Upper lobe of right lung (tissue), 1 donor: ENCODE data around the gene FILIP1L. TPM values are rescaled to one million over a fixed set of nuclear protein-coding genes. Genes with fewer than 3 reads are reported as not detected.

ENCODE experiments used
- ATAC-seq: fragments of 200-7000 bp; cut with Tn5 transposase; one replicate; pipeline ENCODE4 v1.9.1; 2020; ENCODE audit warnings: mild to moderate bottlenecking, moderate library complexity
- DNase-seq: peaks from one replicate; pipeline ENCODE4 v3.0.0-alpha.2; 2020
- H3K27ac ChIP-seq: fragments of 200-600 bp; one replicate; pipeline ENCODE4 v1.8.0; 2022
- H3K27me3 ChIP-seq: fragments of 200-600 bp; one replicate; pipeline ENCODE4 v1.8.0; 2022; ENCODE audit warnings: mild to moderate bottlenecking
- H3K36me3 ChIP-seq: fragments of 200-600 bp; one replicate; pipeline ENCODE4 v1.8.0; 2022
- H3K4me1 ChIP-seq: fragments of 200-600 bp; one replicate; pipeline ENCODE4 v1.8.0; 2022
- H3K4me3 ChIP-seq: fragments of 200-600 bp; one replicate; pipeline ENCODE4 v1.8.0; 2022; ENCODE audit warnings: mild to moderate bottlenecking
- H3K9me3 ChIP-seq: fragments of 200-600 bp; one replicate; pipeline ENCODE4 v1.8.0; 2022
- intact Hi-C: fragments of 100-400 bp; cut with DNase I; formaldehyde crosslinking; loops from one replicate; pipeline ENCODE4 v1.11.0; 2022
- total RNA-seq: library from RNA; stranded (reverse); fragmentation: NEBNext Ultra II Directional; extraction: Animal tissue kit (Norgen Biotek cat#: 25700); gene quantifications from one replicate; pipeline ENCODE4 v1.2.1, GENCODE V29; 2021
- TF ChIP-seq, protein P1 (sequence below): fragments of 200-600 bp; IDR thresholded peaks from one replicate; pipeline ENCODE4 v1.8.0; 2022; ENCODE audit warnings: antibody characterized with exemption
- donor health status: DM: no; HTN: yes; CAD: no; lungs with severe emphysema.

The FILIP1L gene
- total RNA-seq, 1 donor from 2014 or later: 43.2 TPM

DNA sequence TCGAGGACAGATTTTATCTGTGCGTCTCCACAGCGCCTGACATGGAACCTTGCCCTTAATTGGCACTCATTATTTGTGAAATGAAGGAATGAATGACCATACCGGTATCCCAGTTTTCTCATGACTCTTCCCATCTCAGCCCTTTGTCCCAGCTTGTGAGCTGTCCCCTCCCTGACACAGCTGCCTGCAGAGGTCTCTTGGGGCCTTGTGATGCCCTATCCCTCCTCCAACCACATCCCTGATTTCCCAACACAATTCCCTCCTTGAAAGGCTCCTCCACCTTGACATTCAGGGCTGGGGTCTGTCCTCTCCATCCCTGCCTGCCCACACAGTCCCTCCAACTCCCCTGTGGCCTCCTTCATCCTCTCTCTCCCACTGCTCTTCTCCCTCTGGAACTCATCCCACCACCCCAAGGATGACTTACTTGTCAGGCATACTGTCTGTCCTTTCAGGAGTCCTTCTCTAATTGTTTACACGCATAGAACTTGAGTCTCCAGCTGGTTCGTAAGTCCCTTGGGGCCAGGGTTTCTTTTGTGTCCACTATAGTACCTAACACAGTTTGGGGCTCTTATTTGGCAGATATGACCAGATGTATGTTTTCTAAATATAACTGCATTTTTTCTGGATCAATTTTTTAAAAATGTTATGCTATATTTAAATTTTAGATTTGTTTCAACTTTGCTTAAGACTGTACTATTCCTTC is 35.6 kb upstream of the FILIP1L start:
- Histone ChIP-seq H3K36me3 (no peaks in the 10 kb centered on the region), H3K9me3 (no peaks in the 10 kb centered on the region), H3K27me3 (no peaks in the 10 kb centered on the region), H3K27ac (peak overlapping the region; percentile 38), H3K4me1 (no peaks in the 10 kb centered on the region), H3K4me3 (no peak overlapping the region)
- TF ChIP-seq, protein P1, sequence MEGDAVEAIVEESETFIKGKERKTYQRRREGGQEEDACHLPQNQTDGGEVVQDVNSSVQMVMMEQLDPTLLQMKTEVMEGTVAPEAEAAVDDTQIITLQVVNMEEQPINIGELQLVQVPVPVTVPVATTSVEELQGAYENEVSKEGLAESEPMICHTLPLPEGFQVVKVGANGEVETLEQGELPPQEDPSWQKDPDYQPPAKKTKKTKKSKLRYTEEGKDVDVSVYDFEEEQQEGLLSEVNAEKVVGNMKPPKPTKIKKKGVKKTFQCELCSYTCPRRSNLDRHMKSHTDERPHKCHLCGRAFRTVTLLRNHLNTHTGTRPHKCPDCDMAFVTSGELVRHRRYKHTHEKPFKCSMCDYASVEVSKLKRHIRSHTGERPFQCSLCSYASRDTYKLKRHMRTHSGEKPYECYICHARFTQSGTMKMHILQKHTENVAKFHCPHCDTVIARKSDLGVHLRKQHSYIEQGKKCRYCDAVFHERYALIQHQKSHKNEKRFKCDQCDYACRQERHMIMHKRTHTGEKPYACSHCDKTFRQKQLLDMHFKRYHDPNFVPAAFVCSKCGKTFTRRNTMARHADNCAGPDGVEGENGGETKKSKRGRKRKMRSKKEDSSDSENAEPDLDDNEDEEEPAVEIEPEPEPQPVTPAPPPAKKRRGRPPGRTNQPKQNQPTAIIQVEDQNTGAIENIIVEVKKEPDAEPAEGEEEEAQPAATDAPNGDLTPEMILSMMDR: no peak
- no peak for ATAC-seq
- no peak for DNase-seq
- intact Hi-C loops: no loop called here

DNA sequence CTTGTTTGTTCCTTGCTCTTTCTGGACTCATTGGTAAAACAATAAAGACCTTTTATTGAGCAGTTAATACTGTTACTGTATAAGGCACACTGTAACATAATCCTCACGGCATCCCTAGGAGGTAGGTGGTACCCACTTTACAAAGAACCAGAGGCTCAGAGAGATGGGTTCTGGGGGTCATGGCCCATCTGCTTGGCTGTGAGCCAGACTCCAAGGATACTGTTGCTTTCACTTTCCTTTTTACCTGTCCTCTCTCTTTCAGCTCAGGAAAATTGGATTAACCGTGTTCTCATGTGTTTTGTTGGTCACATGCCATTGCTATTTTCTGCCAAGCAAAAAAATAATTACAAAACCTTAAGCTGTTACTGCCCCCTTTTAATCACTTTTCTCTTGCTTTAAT is 34.8 kb upstream of the FILIP1L start:
- no peaks in the 10 kb centered on the region for H3K27me3 ChIP-seq
- TF ChIP-seq, protein P1: no peak
- intact Hi-C loops: no loop called here
- no peaks in the 10 kb centered on the region for H3K4me1 ChIP-seq
- no peaks in the 10 kb centered on the region for H3K9me3 ChIP-seq
- H3K4me3 ChIP-seq: no peak overlapping the region
- ATAC-seq (no peak), DNase-seq (no peak)
- H3K27ac ChIP-seq: no peak overlapping the region
- H3K36me3 ChIP-seq: no peaks in the 10 kb centered on the region

DNA sequence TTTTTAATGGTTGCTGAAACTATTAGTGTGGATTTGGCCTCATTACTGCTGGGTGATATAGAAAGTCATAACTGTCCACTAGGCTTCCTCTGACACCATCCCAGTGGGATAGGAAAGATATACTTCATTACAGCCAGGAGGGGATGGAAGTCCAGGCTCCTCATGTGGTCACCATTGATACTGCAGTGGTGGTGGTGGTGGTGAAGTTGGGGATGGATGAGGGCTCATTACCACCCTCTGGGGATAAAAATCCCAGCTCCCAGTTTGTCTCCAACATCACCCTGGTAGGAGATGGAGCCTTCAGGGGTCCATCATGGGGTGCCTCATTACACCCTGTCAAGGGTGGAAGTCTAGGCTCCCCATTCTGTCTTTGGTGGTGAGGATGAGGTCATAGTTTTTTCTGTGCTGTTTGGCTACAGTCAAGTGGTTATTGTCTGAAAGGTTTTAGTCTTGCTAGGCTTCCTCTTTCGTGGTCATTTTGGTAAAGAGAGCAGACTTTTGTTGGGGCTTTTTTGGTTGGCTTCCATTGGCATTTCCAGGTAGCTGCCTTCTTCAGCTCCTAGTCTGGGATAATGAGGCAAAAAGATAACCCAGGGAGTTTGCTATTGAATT is 30.1 kb upstream of the FILIP1L start:
- Histone ChIP-seq H3K27me3 (no peaks in the 10 kb centered on the region), H3K4me1 (no peaks in the 10 kb centered on the region), H3K27ac (no peak overlapping the region), H3K9me3 (peaks cover 7% of the 10 kb centered on the region), H3K36me3 (no peaks in the 10 kb centered on the region), H3K4me3 (no peak overlapping the region)
- TF ChIP-seq, protein P1: no peak
- intact Hi-C loops: no loop called here
- ATAC-seq: no peak
- DNase-seq: no peak

DNA sequence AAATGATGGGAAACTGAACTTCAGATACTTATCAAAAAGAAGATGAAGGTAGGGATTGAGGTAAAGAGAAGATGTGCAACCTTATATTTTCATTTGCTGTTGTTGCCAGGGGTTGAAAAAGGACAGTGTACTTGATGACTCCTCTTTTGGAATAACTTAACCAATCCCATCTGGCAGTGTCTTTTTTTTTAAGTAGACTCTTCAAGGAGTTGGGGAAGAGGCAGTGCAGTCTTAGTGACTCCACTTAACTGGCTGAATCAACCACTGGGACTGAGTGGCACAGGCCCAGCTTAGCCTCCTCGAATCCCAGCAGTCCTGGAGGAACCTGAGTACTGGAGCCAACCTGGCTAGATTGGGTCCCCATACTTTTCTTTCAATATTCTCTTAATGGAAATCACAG is 27.3 kb upstream of the FILIP1L start:
- no peak for ATAC-seq
- Histone ChIP-seq H3K27ac (no peak overlapping the region), H3K27me3 (no peaks in the 10 kb centered on the region), H3K4me1 (no peaks in the 10 kb centered on the region), H3K4me3 (no peak overlapping the region), H3K36me3 (no peaks in the 10 kb centered on the region), H3K9me3 (peaks cover 7% of the 10 kb centered on the region)
- DNase-seq: no peak
- TF ChIP-seq, protein P1: no peak
- intact Hi-C loops: no loop called here

DNA sequence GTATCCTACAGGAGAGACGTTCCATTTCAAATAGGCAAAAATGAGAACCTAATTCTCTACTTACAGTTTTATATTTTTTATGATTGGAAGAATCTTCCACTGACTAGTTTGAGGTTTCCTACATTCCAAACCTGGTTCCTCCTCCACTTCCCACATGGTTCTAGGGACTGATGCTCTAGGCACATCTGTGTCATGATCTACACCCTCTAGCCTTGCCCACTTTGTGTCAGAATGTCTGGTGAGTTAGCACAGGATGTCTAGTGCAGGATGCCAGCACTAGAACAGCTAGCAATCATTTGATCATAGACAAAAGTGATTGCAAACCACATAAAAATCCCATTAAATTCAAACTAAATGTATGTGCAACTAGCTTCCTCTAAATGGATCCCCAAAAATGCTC is 26.7 kb upstream of the FILIP1L start:
- H3K36me3 ChIP-seq: no peaks in the 10 kb centered on the region
- ATAC-seq (no peak), DNase-seq (no peak)
- TF ChIP-seq, protein P1: no peak
- intact Hi-C loops: no loop called here
- no peak overlapping the region for H3K27ac ChIP-seq
- no peaks in the 10 kb centered on the region for H3K4me1 ChIP-seq
- H3K27me3 ChIP-seq: no peaks in the 10 kb centered on the region
- H3K4me3 ChIP-seq: no peak overlapping the region
- peaks cover 7% of the 10 kb centered on the region for H3K9me3 ChIP-seq
